Left renal cortex interstitium (tissue), 4 donors: ENCODE measurements around the gene TMEM72. TPM values are rescaled to one million over a fixed set of nuclear protein-coding genes. Genes with fewer than 3 reads are reported as not detected.
"Not testable (repeated sequence)": the region's sequence is repeated elsewhere in the genome, so short reads cannot be mapped to it uniquely, and the experiment has no call there.

Source experiments
- DNase-seq, 4 donors: peaks; one replicate each; pipeline ENCODE4 v3.0.0-alpha.2; 2013; ENCODE audit warnings: low read depth in 4 of 4, low spot score in 2 of 4, missing footprints in 1 of 4
- polyA plus RNA-seq, 4 donors: library from polyadenylated mRNA; unstranded; fragments of 120-200 nt; gene quantifications; one replicate each; pipeline ENCODE4 v1.2.1, GENCODE V29; 2013; ENCODE audit not compliant: insufficient read length in 4 of 4

TMEM72 gene
- 10 to 100 TPM; 63.6 to 78.0 (median 70.6) TPM for polyA plus RNA-seq

- DNase-seq = no peak
Observed at GRCh38 chr10:44911081-44911540, at the start of gene TMEM72. Gene TMEM72, plus strand, starts transcription at chr10:44911337. Its CDS starts 176 bp downstream, at chr10:44911513.

- DNase-seq = no peak
Observed at GRCh38 chr10:44862006-44862751, 49.0 kb upstream of the TMEM72 start.

GRCh38 chr10:44862924-44863323, 48.2 kb upstream of the TMEM72 start:
- no peak for DNase-seq

- no peak for DNase-seq
Observed at GRCh38 chr10:44863344-44864047, 47.6 kb upstream of the TMEM72 start.

- DNase-seq = no peak
Observed at GRCh38 chr10:44864051-44864450, 47.1 kb upstream of the TMEM72 start.

GRCh38 chr10:44864637-44865288, 46.4 kb upstream of the TMEM72 start:
- DNase-seq = peak; percentile 79 to 90 (median 86)

GRCh38 chr10:44865289-44865671, 45.9 kb upstream of the TMEM72 start:
- DNase-seq = no peak

GRCh38 chr10:44866367-44866766, 44.8 kb upstream of the TMEM72 start:
- not testable (repeated sequence) for DNase-seq

GRCh38 chr10:44870031-44870430, 41.1 kb upstream of the TMEM72 start:
- no peak for DNase-seq

- no peak for DNase-seq
Observed at GRCh38 chr10:44873160-44873559, 38.0 kb upstream of the TMEM72 start.

- no peak for DNase-seq
Observed at GRCh38 chr10:44874166-44874565, 37.0 kb upstream of the TMEM72 start.

- DNase-seq = peak in 3 of 4 donors; percentile 81 to 82 (median 82)
Observed at GRCh38 chr10:44878706-44879530, 32.2 kb upstream of the TMEM72 start.

GRCh38 chr10:44879531-44879899, 31.6 kb upstream of the TMEM72 start:
- DNase-seq = no peak

- DNase-seq = no peak
Observed at GRCh38 chr10:44880090-44880715, 30.9 kb upstream of the TMEM72 start.

GRCh38 chr10:44881649-44882048, 29.5 kb upstream of the TMEM72 start:
- no peak for DNase-seq

- DNase-seq = no peak
Observed at GRCh38 chr10:44882166-44882720, 28.9 kb upstream of the TMEM72 start.

GRCh38 chr10:44883593-44884331, 27.4 kb upstream of the TMEM72 start:
- no peak for DNase-seq

- no peak for DNase-seq
Observed at GRCh38 chr10:44885710-44886109, 25.4 kb upstream of the TMEM72 start.

- DNase-seq = no peak
Observed at GRCh38 chr10:44886966-44887365, 24.2 kb upstream of the TMEM72 start.
